ENCODE results near the gene PRDM7.

DNA sequence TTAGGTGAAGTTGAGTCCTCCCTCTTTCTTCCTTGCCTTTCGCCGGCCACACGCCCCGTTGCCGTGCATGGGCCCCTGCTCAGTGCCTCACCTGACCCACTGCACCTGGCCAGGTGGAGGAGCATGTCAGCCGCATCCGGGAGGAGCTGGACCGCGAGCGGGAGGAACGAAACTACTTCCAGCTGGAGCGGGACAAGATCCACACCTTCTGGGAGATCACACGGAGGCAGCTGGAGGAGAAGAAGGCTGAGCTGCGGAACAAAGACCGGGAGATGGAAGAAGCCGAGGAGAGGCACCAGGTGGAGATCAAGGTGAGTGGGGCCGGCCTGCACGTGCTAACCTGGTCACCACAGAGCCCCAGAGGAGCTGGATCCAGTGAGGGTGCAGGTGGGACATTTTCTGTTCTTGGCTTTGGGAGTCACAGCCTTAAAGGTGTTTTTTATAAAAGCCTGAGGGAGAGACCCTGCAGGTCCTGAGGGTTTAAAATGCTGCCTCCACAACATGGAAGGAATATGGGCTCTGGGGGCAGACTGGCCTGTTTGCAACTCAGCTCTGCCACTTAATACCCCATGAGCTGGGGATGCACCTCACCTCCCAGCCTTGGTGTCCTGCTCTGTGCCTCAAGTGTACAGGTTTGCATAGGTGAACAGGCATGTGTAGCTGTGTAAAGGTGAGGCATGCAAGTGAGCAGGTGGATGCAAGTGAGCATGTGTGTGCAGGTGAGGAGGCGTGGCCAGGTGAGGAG, 45.8 kb downstream of the PRDM7 start:
- TF ChIP-seq, protein P1, sequence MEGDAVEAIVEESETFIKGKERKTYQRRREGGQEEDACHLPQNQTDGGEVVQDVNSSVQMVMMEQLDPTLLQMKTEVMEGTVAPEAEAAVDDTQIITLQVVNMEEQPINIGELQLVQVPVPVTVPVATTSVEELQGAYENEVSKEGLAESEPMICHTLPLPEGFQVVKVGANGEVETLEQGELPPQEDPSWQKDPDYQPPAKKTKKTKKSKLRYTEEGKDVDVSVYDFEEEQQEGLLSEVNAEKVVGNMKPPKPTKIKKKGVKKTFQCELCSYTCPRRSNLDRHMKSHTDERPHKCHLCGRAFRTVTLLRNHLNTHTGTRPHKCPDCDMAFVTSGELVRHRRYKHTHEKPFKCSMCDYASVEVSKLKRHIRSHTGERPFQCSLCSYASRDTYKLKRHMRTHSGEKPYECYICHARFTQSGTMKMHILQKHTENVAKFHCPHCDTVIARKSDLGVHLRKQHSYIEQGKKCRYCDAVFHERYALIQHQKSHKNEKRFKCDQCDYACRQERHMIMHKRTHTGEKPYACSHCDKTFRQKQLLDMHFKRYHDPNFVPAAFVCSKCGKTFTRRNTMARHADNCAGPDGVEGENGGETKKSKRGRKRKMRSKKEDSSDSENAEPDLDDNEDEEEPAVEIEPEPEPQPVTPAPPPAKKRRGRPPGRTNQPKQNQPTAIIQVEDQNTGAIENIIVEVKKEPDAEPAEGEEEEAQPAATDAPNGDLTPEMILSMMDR (IDR thresholded peaks at IDR 0.05): no peak
- no peak for TF ChIP-seq POLR2A (IDR thresholded peaks at IDR 0.05)
- no peak for TF ChIP-seq EP300 (IDR thresholded peaks at IDR 0.05)
- TF ChIP-seq POLR2AphosphoS5 (IDR thresholded peaks at IDR 0.05): no peak

All from gastroesophageal sphincter (tissue), 3 donors.